ENCODE measurements around the gene ZNRF1. TPM values are rescaled to one million over a fixed set of nuclear protein-coding genes. Genes with fewer than 3 reads are reported as not detected.
"Not testable (repeated sequence)": the region's sequence is repeated elsewhere in the genome, so short reads cannot be mapped to it uniquely, and the experiment has no call there.

ZNRF1 gene
- total and polyA plus RNA-seq, 2 donors from 2014 or later, result 10.8 to 23.1 TPM

DNA sequence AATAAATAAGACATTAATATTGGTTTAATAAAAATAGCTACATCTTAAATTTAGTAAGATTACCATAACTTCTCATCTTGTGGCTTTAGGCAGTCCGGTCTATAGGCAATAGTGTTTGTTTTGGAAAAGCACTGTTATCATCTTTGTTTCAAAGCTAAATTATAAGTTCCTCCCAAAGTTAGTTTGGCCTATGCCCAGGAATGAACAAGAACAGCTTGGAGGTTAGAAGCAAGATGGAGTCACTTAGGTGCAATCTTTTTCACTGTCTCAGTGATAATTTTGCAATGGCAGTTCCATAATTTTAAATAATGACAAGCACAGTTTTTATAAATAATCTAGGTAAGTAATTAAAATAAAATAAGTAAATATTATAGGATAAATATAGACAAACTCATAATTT, 123.8 kb downstream of the ZNRF1 start:
- no peaks in the 10 kb centered on the region for H3K27me3 ChIP-seq (ENCODE audit: control insufficient read depth, insufficient read depth, low read length)
- no peaks in the 10 kb centered on the region for H3K36me3 ChIP-seq (ENCODE audit: control insufficient read depth in 2 of 3, insufficient read depth in 3 of 3, low read length in 3 of 3)
- no peak for DNase-seq
- H3K9me3 ChIP-seq (ENCODE audit: control insufficient read depth in 2 of 3, insufficient read depth in 1 of 3, low read length in 3 of 3), result peaks cover 0 to 8% (median 4%) of the 10 kb centered on the region in 3 donors
- FAIRE-seq, result no peak
- TF ChIP-seq, protein P1, sequence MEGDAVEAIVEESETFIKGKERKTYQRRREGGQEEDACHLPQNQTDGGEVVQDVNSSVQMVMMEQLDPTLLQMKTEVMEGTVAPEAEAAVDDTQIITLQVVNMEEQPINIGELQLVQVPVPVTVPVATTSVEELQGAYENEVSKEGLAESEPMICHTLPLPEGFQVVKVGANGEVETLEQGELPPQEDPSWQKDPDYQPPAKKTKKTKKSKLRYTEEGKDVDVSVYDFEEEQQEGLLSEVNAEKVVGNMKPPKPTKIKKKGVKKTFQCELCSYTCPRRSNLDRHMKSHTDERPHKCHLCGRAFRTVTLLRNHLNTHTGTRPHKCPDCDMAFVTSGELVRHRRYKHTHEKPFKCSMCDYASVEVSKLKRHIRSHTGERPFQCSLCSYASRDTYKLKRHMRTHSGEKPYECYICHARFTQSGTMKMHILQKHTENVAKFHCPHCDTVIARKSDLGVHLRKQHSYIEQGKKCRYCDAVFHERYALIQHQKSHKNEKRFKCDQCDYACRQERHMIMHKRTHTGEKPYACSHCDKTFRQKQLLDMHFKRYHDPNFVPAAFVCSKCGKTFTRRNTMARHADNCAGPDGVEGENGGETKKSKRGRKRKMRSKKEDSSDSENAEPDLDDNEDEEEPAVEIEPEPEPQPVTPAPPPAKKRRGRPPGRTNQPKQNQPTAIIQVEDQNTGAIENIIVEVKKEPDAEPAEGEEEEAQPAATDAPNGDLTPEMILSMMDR (IDR thresholded peaks at IDR 0.05; ENCODE audit: borderline replicate concordance, extremely low read depth, insufficient read depth), result no peak
- H3K4me3 ChIP-seq (ENCODE audit: low read length in 3 of 3), result no peak overlapping the region
- no peak overlapping the region for H3K9ac ChIP-seq (ENCODE audit: low read length in 3 of 3)
- no peaks in the 10 kb centered on the region for H3K4me1 ChIP-seq (ENCODE audit: control insufficient read depth in 2 of 3, insufficient read depth in 2 of 3, low read depth in 1 of 3, low read length in 3 of 3)
- intact Hi-C loops (cut with DNase I), result no loop called here
- no peak overlapping the region for H3K27ac ChIP-seq (ENCODE audit: low read depth in 2 of 2, low read length in 2 of 2)

DNA sequence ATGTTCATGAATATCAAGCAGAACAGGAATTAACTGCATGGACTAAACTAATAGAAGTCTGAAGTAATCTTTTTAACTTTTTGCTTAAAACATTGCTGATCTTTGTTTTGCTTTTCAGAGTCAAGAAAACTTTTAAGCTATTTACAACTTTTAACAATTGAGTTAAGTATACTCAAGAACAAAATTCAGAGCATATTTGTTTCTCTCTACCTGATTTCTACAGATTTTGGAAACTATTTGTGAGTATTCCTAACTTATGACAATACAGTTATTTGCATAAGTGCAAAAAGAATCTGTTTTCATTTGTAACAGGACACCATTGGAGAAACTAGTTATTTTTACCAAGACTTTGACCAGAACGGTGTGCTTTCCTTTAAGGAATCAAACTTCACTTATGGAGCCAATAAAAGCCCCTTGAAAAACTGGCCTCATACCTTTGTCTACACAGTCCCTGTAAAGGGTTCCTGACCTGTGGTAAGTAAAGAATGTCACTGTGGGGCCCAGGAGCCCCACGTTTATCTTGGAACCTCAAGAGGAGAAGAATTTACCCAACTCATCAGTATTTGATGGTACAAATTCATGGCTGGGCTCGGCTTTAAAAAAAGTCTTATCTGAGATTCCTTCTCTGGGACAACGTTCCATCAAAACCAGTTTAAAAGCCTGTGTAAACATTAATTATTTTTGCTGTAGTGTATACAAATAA, 129.0 kb downstream of the ZNRF1 start:
- Histone ChIP-seq H3K4me1 (ENCODE audit: control insufficient read depth in 2 of 3, insufficient read depth in 2 of 3, low read depth in 1 of 3, low read length in 3 of 3) (no peaks in the 10 kb centered on the region), H3K27ac (ENCODE audit: low read depth in 2 of 2, low read length in 2 of 2) (no peak overlapping the region), H3K9me3 (ENCODE audit: control insufficient read depth in 2 of 3, insufficient read depth in 1 of 3, low read length in 3 of 3) (no peaks in the 10 kb centered on the region), H3K36me3 (ENCODE audit: control insufficient read depth in 2 of 3, insufficient read depth in 3 of 3, low read length in 3 of 3) (no peaks in the 10 kb centered on the region), H3K4me3 (ENCODE audit: low read length in 3 of 3) (no peak overlapping the region), H3K9ac (ENCODE audit: low read length in 3 of 3) (no peak overlapping the region), H3K27me3 (ENCODE audit: control insufficient read depth, insufficient read depth, low read length) (no peaks in the 10 kb centered on the region)
- intact Hi-C loops (cut with DNase I), result no loop called here
- DNase-seq (no peak), FAIRE-seq (no peak)
- TF ChIP-seq, protein P1 (IDR thresholded peaks at IDR 0.05; ENCODE audit: borderline replicate concordance, extremely low read depth, insufficient read depth), result no peak

DNA sequence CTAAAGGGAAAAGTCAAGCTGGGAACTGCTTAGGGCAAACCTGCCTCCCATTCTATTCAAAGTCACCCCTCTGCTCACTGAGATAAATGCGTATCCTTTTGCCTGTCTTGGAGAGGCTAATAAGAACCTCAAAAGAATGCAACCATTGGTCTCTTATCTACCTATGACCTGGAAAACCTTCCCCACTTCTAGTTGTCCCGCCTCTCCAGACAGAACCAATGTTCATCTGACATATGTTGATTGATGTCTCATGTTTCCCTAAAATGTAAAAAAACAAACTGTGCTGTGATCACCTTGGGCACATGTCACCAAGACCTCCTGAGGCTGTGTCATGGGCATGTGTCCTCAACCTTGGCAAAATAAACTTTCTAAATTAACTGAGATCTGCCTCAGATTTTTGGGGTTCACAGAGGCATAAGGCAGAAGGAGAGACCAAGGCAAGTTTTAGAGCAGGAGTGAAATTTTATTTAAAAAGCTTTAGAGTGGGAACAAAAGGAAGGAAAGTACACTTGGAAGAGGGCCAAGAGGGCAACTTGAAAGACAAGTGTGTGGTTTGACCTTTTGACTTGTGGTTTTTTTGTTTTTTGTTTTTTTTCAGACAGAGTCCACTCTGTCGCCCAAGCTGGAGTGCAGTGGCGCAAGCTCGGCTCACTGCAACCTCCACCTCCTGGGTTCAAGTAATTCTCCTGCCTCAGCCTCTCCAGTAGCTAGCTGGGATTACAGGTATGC, 130.8 kb downstream of the ZNRF1 start:
- DNase-seq; H3K4me3 ChIP-seq (ENCODE audit: low read length in 3 of 3); H3K27ac ChIP-seq (ENCODE audit: low read depth in 2 of 2, low read length in 2 of 2); H3K9ac ChIP-seq (ENCODE audit: low read length in 3 of 3); H3K27me3 ChIP-seq (ENCODE audit: control insufficient read depth, insufficient read depth, low read length); intact Hi-C loops (cut with DNase I); FAIRE-seq; H3K36me3 ChIP-seq (ENCODE audit: control insufficient read depth in 2 of 3, insufficient read depth in 3 of 3, low read length in 3 of 3); H3K4me1 ChIP-seq (ENCODE audit: control insufficient read depth in 2 of 3, insufficient read depth in 2 of 3, low read depth in 1 of 3, low read length in 3 of 3); H3K9me3 ChIP-seq (ENCODE audit: control insufficient read depth in 2 of 3, insufficient read depth in 1 of 3, low read length in 3 of 3): not testable (repeated sequence)

DNA sequence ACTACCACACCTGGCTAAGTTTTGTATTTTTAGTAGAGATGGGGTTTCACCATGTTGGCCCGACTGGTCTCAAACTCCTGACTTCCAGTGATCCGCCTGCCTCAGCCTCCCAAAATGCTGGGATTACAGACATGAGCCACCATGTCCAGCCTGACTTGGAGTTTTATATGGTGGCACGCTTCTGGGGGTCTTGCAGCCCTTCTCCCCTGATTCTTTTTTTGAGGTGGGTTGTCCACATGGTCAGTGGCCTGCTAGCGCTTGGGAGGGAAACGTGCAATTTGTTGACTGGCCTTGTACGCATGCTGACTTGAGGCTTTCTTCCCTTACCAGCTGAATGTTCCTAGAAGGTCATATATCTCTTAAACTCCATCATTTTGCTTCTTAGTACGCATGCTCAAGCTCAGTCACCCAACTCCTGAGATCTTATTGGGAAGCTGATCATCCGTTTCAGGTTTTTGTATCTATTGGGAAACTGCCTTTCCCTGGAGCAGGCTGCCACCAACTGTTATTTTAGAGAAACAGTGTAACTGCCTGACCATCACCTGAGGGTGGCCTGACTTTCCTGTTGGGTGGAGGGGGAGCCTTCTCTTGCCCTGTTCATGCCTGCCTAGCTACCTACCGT, 131.4 kb downstream of the ZNRF1 start:
- Histone ChIP-seq H3K27me3 (ENCODE audit: control insufficient read depth, insufficient read depth, low read length) (no peaks in the 10 kb centered on the region), H3K9ac (ENCODE audit: low read length in 3 of 3) (no peak overlapping the region), H3K4me1 (ENCODE audit: control insufficient read depth in 2 of 3, insufficient read depth in 2 of 3, low read depth in 1 of 3, low read length in 3 of 3) (no peaks in the 10 kb centered on the region), H3K9me3 (ENCODE audit: control insufficient read depth in 2 of 3, insufficient read depth in 1 of 3, low read length in 3 of 3) (no peaks in the 10 kb centered on the region), H3K4me3 (ENCODE audit: low read length in 3 of 3) (no peak overlapping the region), H3K36me3 (ENCODE audit: control insufficient read depth in 2 of 3, insufficient read depth in 3 of 3, low read length in 3 of 3) (no peaks in the 10 kb centered on the region), H3K27ac (ENCODE audit: low read depth in 2 of 2, low read length in 2 of 2) (no peak overlapping the region)
- no peak for FAIRE-seq
- intact Hi-C loops (cut with DNase I), result no loop called here
- DNase-seq, result no peak
- TF ChIP-seq, protein P1 (IDR thresholded peaks at IDR 0.05; ENCODE audit: borderline replicate concordance, extremely low read depth, insufficient read depth), result no peak
